HEK293 (cell line): ENCODE results near the gene EPS8.

Experiments used
- CTCF ChIA-PET: fragments of 350-600 bp; formaldehyde crosslinking; extraction: SDS; loops from one replicate; lab custom pipeline; 2021; ENCODE audit warnings: antibody characterized with exemption; lab: Yijun Ruan, JAX
- POLR2A ChIA-PET: fragments of 300-600 bp; formaldehyde crosslinking; extraction: SDS; loops from one replicate; lab custom pipeline; 2020; ENCODE audit warnings: antibody characterized with exemption, inconsistent platforms; lab: Yijun Ruan, JAX
- H3K27ac ChIP-seq: fragments of 200-500 bp; sonication (Bioruptor generic); 2 replicates; pipeline ENCODE4 v1.5.1; 2014; ENCODE audit warnings: low read depth, low read length, control low read depth, inconsistent platforms; ENCODE audit errors: extremely low read depth
- H3K36me3 ChIP-seq, 2 experiments: fragments of 200-500 bp in 1 of 2; sonication (Bioruptor generic) in 1 of 2; 1 replicate in 1 of 2; 2 replicates in 1 of 2; pipeline ENCODE4 v1.5.1; 2014 to 2017; ENCODE audit warnings: inconsistent platforms in 2 of 2, low read length in 2 of 2; ENCODE audit not compliant: control insufficient read depth in 2 of 2, insufficient read depth in 1 of 2
- H3K4me1 ChIP-seq: fragments of 200-500 bp; sonication (Bioruptor generic); 2 replicates; pipeline ENCODE4 v1.5.1; 2014; ENCODE audit warnings: mild to moderate bottlenecking, low read length, inconsistent platforms; ENCODE audit not compliant: control insufficient read depth, insufficient read depth
- H3K4me3 ChIP-seq: 2 replicates; pipeline ENCODE4 v1.5.1; 2011; ENCODE audit warnings: low read depth, mild to moderate bottlenecking, control low read depth, low read length, moderate library complexity
- H3K9me3 ChIP-seq: fragments of 200-500 bp; sonication (Bioruptor generic); 2 replicates; pipeline ENCODE4 v1.5.1; 2014; ENCODE audit warnings: low read depth, low read length, inconsistent platforms; ENCODE audit not compliant: control insufficient read depth, insufficient read depth
- BCL6B ChIP-seq: fragments of 450-650 bp; formaldehyde crosslinking; IDR thresholded peaks from 2 replicates; pipeline ENCODE4 v1.5.1; 2017; ENCODE audit warnings: missing biosample characterization, missing genetic modification characterization
- IKZF3 ChIP-seq: fragments of 450-650 bp; IDR thresholded peaks from 2 replicates; pipeline ENCODE4 v1.5.0; 2018; ENCODE audit warnings: missing biosample characterization, mild to moderate bottlenecking, missing genetic modification characterization, moderate library complexity
- KLF10 ChIP-seq: fragments of 450-650 bp; IDR thresholded peaks from 2 replicates; pipeline ENCODE4 v1.5.1; 2018; ENCODE audit warnings: missing biosample characterization, mild to moderate bottlenecking, missing genetic modification characterization
- PBX3 ChIP-seq: sonication (generic); formaldehyde crosslinking; IDR thresholded peaks from 2 replicates; pipeline ENCODE4 v1.8.1; 2022; ENCODE audit warnings: mild to moderate bottlenecking, moderate library complexity, missing genetic modification reagents
- RBAK ChIP-seq: fragments of 450-650 bp; formaldehyde crosslinking; IDR thresholded peaks from 2 replicates; pipeline ENCODE4 v1.5.1; 2016; ENCODE audit warnings: missing biosample characterization, missing genetic modification characterization
- SCRT2 ChIP-seq: fragments of 450-650 bp; formaldehyde crosslinking; IDR thresholded peaks from 2 replicates; pipeline ENCODE4 v1.5.1; 2016; ENCODE audit warnings: missing biosample characterization, missing genetic modification characterization
- WT1 ChIP-seq: fragments of 450-650 bp; formaldehyde crosslinking; IDR thresholded peaks from 2 replicates; pipeline ENCODE4 v1.5.1; 2016; ENCODE audit warnings: missing biosample characterization, missing genetic modification characterization
- ZBTB17 ChIP-seq: fragments of 450-650 bp; formaldehyde crosslinking; IDR thresholded peaks from 2 replicates; pipeline ENCODE4 v1.5.1; 2016; ENCODE audit warnings: missing biosample characterization, missing genetic modification characterization
- ZNF121 ChIP-seq: fragments of 450-650 bp; formaldehyde crosslinking; IDR thresholded peaks from 2 replicates; pipeline ENCODE4 v1.5.1; 2016; ENCODE audit warnings: missing biosample characterization, missing genetic modification characterization
- ZNF132 ChIP-seq: fragments of 450-650 bp; formaldehyde crosslinking; IDR thresholded peaks from 2 replicates; pipeline ENCODE4 v1.5.1; 2017; ENCODE audit warnings: missing biosample characterization, missing genetic modification characterization, borderline replicate concordance
- ZNF146 ChIP-seq: fragments of 450-650 bp; formaldehyde crosslinking; IDR thresholded peaks from 2 replicates; pipeline ENCODE4 v1.5.1; 2016; ENCODE audit warnings: missing biosample characterization, missing genetic modification characterization
- ZNF16 ChIP-seq: fragments of 450-650 bp; formaldehyde crosslinking; IDR thresholded peaks from 2 replicates; pipeline ENCODE4 v1.5.1; 2016; ENCODE audit warnings: low read depth, missing biosample characterization, missing genetic modification characterization
- ZNF211 ChIP-seq: fragments of 450-650 bp; formaldehyde crosslinking; IDR thresholded peaks from 2 replicates; pipeline ENCODE4 v1.5.1; 2016; ENCODE audit warnings: low read depth, missing biosample characterization, missing genetic modification characterization
- ZNF311 ChIP-seq: fragments of 450-650 bp; formaldehyde crosslinking; IDR thresholded peaks from 2 replicates; pipeline ENCODE4 v1.5.1; 2017; ENCODE audit warnings: missing biosample characterization, missing genetic modification characterization, borderline replicate concordance
- ZNF335 ChIP-seq: fragments of 450-650 bp; formaldehyde crosslinking; conservative IDR thresholded peaks from 2 replicates; pipeline ENCODE4 v1.5.1; 2016; ENCODE audit warnings: missing biosample characterization, missing genetic modification characterization
- ZNF366 ChIP-seq: fragments of 450-650 bp; formaldehyde crosslinking; conservative IDR thresholded peaks from 2 replicates; pipeline ENCODE4 v1.5.1; 2016; ENCODE audit warnings: missing biosample characterization, missing genetic modification characterization
- ZNF37A ChIP-seq: fragments of 450-650 bp; IDR thresholded peaks from 2 replicates; pipeline ENCODE4 v1.5.1; 2018; ENCODE audit warnings: missing biosample characterization, missing genetic modification characterization
- ZNF510 ChIP-seq: fragments of 450-650 bp; formaldehyde crosslinking; IDR thresholded peaks from 2 replicates; pipeline ENCODE4 v1.5.1; 2018; ENCODE audit warnings: mild to moderate bottlenecking, missing genetic modification characterization, missing biosample characterization; ENCODE audit not compliant: insufficient replicate concordance
- ZNF513 ChIP-seq: fragments of 450-650 bp; IDR thresholded peaks from 2 replicates; pipeline ENCODE4 v1.5.1; 2018; ENCODE audit warnings: missing biosample characterization, missing genetic modification characterization
- ZNF558 ChIP-seq: fragments of 450-650 bp; formaldehyde crosslinking; IDR thresholded peaks from 2 replicates; pipeline ENCODE4 v1.5.1; 2016; ENCODE audit warnings: missing biosample characterization, missing genetic modification characterization
- ZNF560 ChIP-seq: fragments of 450-650 bp; formaldehyde crosslinking; IDR thresholded peaks from 2 replicates; pipeline ENCODE4 v1.5.1; 2017; ENCODE audit warnings: missing biosample characterization, missing genetic modification characterization, borderline replicate concordance
- ZNF596 ChIP-seq: fragments of 450-650 bp; IDR thresholded peaks from 2 replicates; pipeline ENCODE4 v1.5.0; 2018; ENCODE audit warnings: missing biosample characterization, mild to moderate bottlenecking, missing genetic modification characterization, moderate library complexity
- ZNF600 ChIP-seq: fragments of 450-650 bp; formaldehyde crosslinking; IDR thresholded peaks from 2 replicates; pipeline ENCODE4 v1.5.1; 2016; ENCODE audit warnings: missing biosample characterization, missing genetic modification characterization
- ZNF621 ChIP-seq: fragments of 450-650 bp; formaldehyde crosslinking; IDR thresholded peaks from 2 replicates; pipeline ENCODE4 v1.5.1; 2017; ENCODE audit warnings: missing biosample characterization, missing genetic modification characterization
- ZNF626 ChIP-seq: fragments of 450-650 bp; sonication (Bioruptor Pico); formaldehyde crosslinking; IDR thresholded peaks from 2 replicates; pipeline ENCODE4 v1.5.1; 2018; ENCODE audit warnings: missing biosample characterization, missing genetic modification characterization, inconsistent platforms
- ZNF843 ChIP-seq: fragments of 450-650 bp; formaldehyde crosslinking; IDR thresholded peaks from 2 replicates; pipeline ENCODE4 v1.5.1; 2016; ENCODE audit warnings: missing biosample characterization, missing genetic modification characterization
- TF ChIP-seq, protein P1 (sequence below): fragments of 450-650 bp; formaldehyde crosslinking; IDR thresholded peaks from 2 replicates; pipeline ENCODE4 v1.5.1; 2017; ENCODE audit warnings: missing biosample characterization, missing genetic modification characterization
- TF ChIP-seq, protein P2 (sequence below): fragments of 450-650 bp; formaldehyde crosslinking; IDR thresholded peaks from 2 replicates; pipeline ENCODE4 v1.5.1; 2016; ENCODE audit warnings: missing biosample characterization, missing genetic modification characterization

Gene EPS8

DNA sequence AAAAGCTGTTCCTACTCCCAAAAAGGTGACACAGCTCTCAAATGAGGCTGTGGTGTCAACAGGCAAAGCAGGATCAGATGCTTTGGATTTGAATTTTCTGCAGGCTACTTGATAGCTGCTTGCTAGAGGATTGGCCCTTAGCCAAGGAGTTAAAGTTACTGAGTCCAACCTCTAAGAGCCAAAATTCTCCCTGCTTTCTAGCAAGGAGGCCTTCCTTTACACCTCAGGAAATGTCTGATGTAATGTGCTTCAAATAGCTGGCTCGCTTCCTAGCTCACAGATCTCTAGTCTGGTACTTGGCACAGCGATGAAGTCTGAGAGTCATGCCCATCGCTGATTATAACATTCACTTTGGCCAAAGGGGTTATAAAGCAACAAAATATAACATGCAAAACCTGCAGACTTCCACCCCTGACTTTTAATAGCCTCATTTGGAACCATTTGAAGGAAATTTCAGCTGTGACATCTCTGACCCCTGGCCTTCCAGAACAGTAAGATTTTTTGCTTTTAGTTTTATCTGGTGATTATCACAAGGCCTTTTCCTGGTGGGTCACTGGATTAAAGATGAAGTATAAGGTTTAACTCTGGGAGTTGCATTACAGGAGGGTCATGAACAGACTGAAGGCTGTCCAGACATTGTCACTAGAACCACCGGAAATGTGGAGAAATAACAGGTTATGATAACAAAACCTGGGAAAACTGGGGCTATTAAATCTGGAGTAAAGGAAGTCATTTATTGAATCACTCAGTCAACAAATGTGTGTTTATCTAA, 189.7 kb downstream of the EPS8 start:
- H3K36me3 ChIP-seq, result no peaks in the 10 kb centered on the region
- TF ChIP-seq ZNF510 (tag by site-specific recombination) (no peak), ZNF366 (tag by site-specific recombination) (0 out of 2 replicates have a peak, but pooled peaks have one; percentile 16), ZNF121 (tag by site-specific recombination) (no peak), ZBTB17 (tag by site-specific recombination) (peak; percentile 31; the same call in 1 of the 2 replicates), ZNF626 (tag by site-specific recombination) (no peak), SCRT2 (tag by site-specific recombination) (peak; percentile 52; the same call in 1 of the 2 replicates), ZNF621 (tag by site-specific recombination) (no peak), ZNF311 (tag by site-specific recombination) (no peak), BCL6B (tag by site-specific recombination) (peak; percentile 95), ZNF211 (no peak), KLF10 (no peak), ZNF596 (no peak), ZNF513 (tag by site-specific recombination) (no peak), ZNF560 (tag by site-specific recombination) (no peak), RBAK (no peak), IKZF3 (tag by site-specific recombination) (no peak), ZNF600 (tag by site-specific recombination) (0 out of 2 replicates have a peak, but pooled peaks have one; percentile 14), ZNF37A (tag by site-specific recombination) (no peak), ZNF843 (tag by site-specific recombination) (no peak), ZNF335 (peak; percentile 34; the same call in 1 of the 2 replicates), ZNF146 (tag by site-specific recombination) (no peak), ZNF132 (tag by site-specific recombination) (no peak), ZNF558 (no peak), PBX3 (CRISPR knock-in tag) (no peak), WT1 (tag by site-specific recombination) (no peak), ZNF16 (tag by site-specific recombination) (no peak)
- TF ChIP-seq, protein P1, sequence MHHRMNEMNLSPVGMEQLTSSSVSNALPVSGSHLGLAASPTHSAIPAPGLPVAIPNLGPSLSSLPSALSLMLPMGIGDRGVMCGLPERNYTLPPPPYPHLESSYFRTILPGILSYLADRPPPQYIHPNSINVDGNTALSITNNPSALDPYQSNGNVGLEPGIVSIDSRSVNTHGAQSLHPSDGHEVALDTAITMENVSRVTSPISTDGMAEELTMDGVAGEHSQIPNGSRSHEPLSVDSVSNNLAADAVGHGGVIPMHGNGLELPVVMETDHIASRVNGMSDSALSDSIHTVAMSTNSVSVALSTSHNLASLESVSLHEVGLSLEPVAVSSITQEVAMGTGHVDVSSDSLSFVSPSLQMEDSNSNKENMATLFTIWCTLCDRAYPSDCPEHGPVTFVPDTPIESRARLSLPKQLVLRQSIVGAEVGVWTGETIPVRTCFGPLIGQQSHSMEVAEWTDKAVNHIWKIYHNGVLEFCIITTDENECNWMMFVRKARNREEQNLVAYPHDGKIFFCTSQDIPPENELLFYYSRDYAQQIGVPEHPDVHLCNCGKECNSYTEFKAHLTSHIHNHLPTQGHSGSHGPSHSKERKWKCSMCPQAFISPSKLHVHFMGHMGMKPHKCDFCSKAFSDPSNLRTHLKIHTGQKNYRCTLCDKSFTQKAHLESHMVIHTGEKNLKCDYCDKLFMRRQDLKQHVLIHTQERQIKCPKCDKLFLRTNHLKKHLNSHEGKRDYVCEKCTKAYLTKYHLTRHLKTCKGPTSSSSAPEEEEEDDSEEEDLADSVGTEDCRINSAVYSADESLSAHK (tag by site-specific recombination), result no peak
- TF ChIP-seq, protein P2, sequence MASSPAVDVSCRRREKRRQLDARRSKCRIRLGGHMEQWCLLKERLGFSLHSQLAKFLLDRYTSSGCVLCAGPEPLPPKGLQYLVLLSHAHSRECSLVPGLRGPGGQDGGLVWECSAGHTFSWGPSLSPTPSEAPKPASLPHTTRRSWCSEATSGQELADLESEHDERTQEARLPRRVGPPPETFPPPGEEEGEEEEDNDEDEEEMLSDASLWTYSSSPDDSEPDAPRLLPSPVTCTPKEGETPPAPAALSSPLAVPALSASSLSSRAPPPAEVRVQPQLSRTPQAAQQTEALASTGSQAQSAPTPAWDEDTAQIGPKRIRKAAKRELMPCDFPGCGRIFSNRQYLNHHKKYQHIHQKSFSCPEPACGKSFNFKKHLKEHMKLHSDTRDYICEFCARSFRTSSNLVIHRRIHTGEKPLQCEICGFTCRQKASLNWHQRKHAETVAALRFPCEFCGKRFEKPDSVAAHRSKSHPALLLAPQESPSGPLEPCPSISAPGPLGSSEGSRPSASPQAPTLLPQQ (tag by site-specific recombination), result peak; percentile 72
- H3K27ac ChIP-seq, result no peak overlapping the region
- peaks cover 7% of the 10 kb centered on the region; the same call in 1 of the 2 replicates for H3K4me1 ChIP-seq
- POLR2A ChIA-PET, result no interaction called here
- no peaks in the 10 kb centered on the region for H3K9me3 ChIP-seq
- CTCF ChIA-PET, result no interaction called here
- no peak overlapping the region for H3K4me3 ChIP-seq
